B cell (primary cell): Measurements from ENCODE around the gene EPDR1. TPM values are rescaled to one million over a fixed set of nuclear protein-coding genes. Genes with fewer than 3 reads are reported as not detected.
A peak's percentile ranks its signal among the peaks of the same experiment; 100 is the strongest.

Experiments
- ATAC-seq: fragments of 200-7000 bp; cut with Tn5 transposase; one replicate; pipeline ENCODE4 v1.10.0; 2021; ENCODE audit warnings: low read depth, mild to moderate bottlenecking, moderate number of reproducible peaks, moderate library complexity
- CTCF ChIA-PET: fragments of 350-600 bp; sonication (Branson Sonifier 250); formaldehyde crosslinking; loops from one replicate; lab custom pipeline; 2021; ENCODE audit warnings: antibody characterized with exemption, inconsistent platforms; lab: Charles Lee
- POLR2A ChIA-PET: fragments of 350-600 bp; sonication (Branson Sonifier 250); formaldehyde crosslinking; loops from one replicate; lab custom pipeline; 2021; ENCODE audit warnings: antibody characterized with exemption; lab: Charles Lee
- DNase-seq: peaks from one replicate; pipeline ENCODE4 v3.0.0; 2013
- H2AFZ ChIP-seq: 2 replicates; pipeline ENCODE4 v1.6.1; 2012; ENCODE audit warnings: mild to moderate bottlenecking, low read depth, low read length; ENCODE audit not compliant: insufficient read depth, poor library complexity, severe bottlenecking
- H3K27ac ChIP-seq, 2 donors: 1 replicate in 1 of 2; 2 replicates in 1 of 2; pipeline ENCODE4 v1.5.1; 2012 to 2013; ENCODE audit warnings: low read length in 2 of 2, mild to moderate bottlenecking in 2 of 2, moderate library complexity in 1 of 2
- H3K27me3 ChIP-seq, 4 experiments: fragments of 200-600 bp in 1 of 4; sonication (generic) in 1 of 4; replicated peaks in 1 of 4; 1 replicate in 2 of 4; 2 replicates in 2 of 4; pipeline versions ENCODE4 v1.6.1 to v1.7.0; 2013 to 2016; ENCODE audit warnings: low read length in 3 of 4, mild to moderate bottlenecking in 2 of 4, mixed read lengths in 1 of 4, moderate library complexity in 1 of 4; ENCODE audit not compliant: insufficient read depth in 4 of 4, control insufficient read depth in 3 of 4; ENCODE audit errors: control extremely low read depth in 1 of 4
- H3K36me3 ChIP-seq, 2 experiments: replicated peaks in 1 of 2; 1 replicate in 1 of 2; 2 replicates in 1 of 2; pipeline versions ENCODE4 v1.6.1 to v1.7.1; 2013; ENCODE audit warnings: low read length in 1 of 2; ENCODE audit not compliant: insufficient read depth in 2 of 2, control insufficient read depth in 1 of 2; ENCODE audit errors: control extremely low read depth in 1 of 2, extremely low read depth in 1 of 2
- H3K4me1 ChIP-seq, 2 donors: fragments of 200-600 bp in 1 of 2; sonication (generic) in 1 of 2; 1 replicate in 1 of 2; 2 replicates in 1 of 2; pipeline versions ENCODE4 v1.5.1 to v1.6.1; 2013 to 2017; ENCODE audit warnings: low read length in 2 of 2; ENCODE audit not compliant: control insufficient read depth in 2 of 2, insufficient read depth in 2 of 2
- H3K4me2 ChIP-seq: replicated peaks from 2 replicates; pipeline ENCODE3; 2012; ENCODE audit warnings: mild to moderate bottlenecking, low read depth, low read length; ENCODE audit not compliant: poor library complexity, severe bottlenecking
- H3K4me3 ChIP-seq, 5 experiments: fragments of 200-600 bp in 1 of 5; sonication (generic) in 1 of 5; 1 replicate in 3 of 5; 2 replicates in 2 of 5; pipeline versions ENCODE4 v1.5.1 to v1.7.0; 2011 to 2016; ENCODE audit warnings: low read length in 4 of 5, mild to moderate bottlenecking in 4 of 5, low read depth in 2 of 5, control low read depth in 1 of 5, moderate library complexity in 1 of 5; ENCODE audit not compliant: insufficient read depth in 1 of 5; ENCODE audit errors: control extremely low read depth in 1 of 5, extremely low read depth in 1 of 5
- H3K79me2 ChIP-seq: fragments of 200-600 bp; sonication (generic); one replicate; pipeline ENCODE4 v1.6.0; 2016; ENCODE audit warnings: low read length; ENCODE audit not compliant: control insufficient read depth, insufficient read depth
- H3K9ac ChIP-seq: fragments of 200-600 bp; sonication (generic); 2 replicates; pipeline ENCODE4 v1.6.1; 2017; ENCODE audit warnings: mild to moderate bottlenecking, low read length, moderate library complexity
- H3K9me3 ChIP-seq, 3 donors: one replicate each; pipeline versions ENCODE4 v1.6.1 to v1.7.1; 2013; ENCODE audit warnings: low read length in 2 of 3; ENCODE audit not compliant: control insufficient read depth in 2 of 3, insufficient read depth in 1 of 3; ENCODE audit errors: control extremely low read depth in 1 of 3
- H4K20me1 ChIP-seq: 2 replicates; pipeline ENCODE4 v1.6.0; 2012; ENCODE audit warnings: mild to moderate bottlenecking, low read length; ENCODE audit not compliant: insufficient read depth, control insufficient read depth, poor library complexity, severe bottlenecking
- H3K27ac Mint-ChIP-seq: one replicate; pipeline ENCODE4 v1.8.0; 2021; ENCODE audit warnings: mixed read lengths
- H3K27me3 Mint-ChIP-seq: one replicate; pipeline ENCODE4 v1.8.0; 2021; ENCODE audit warnings: mixed read lengths
- H3K4me1 Mint-ChIP-seq: one replicate; pipeline ENCODE4 v1.8.0; 2021; ENCODE audit warnings: mixed read lengths
- H3K4me3 Mint-ChIP-seq: one replicate; pipeline ENCODE4 v1.8.0; 2021; ENCODE audit warnings: mixed read lengths
- H3K9me3 Mint-ChIP-seq: one replicate; pipeline ENCODE4 v1.8.0; 2022; ENCODE audit warnings: mixed read lengths; ENCODE audit not compliant: insufficient read depth
- EZH2 ChIP-seq: IDR thresholded peaks from 2 replicates; pipeline ENCODE4 v1.6.1; 2012; ENCODE audit warnings: borderline replicate concordance, low read depth, mild to moderate bottlenecking, moderate library complexity, low read length; ENCODE audit not compliant: insufficient read depth, poor library complexity, severe bottlenecking
- WGBS: methylation state at CpG from one replicate; pipeline ENCODE4 v1.1.5; 2013; ENCODE audit warnings: missing lambda C conversion rate; ENCODE audit not compliant: insufficient coverage; 5-methylcytosine and 5-hydroxymethylcytosine counted together
- intact Hi-C: fragments of 100-400 bp; cut with micrococcal nuclease; formaldehyde crosslinking; loops from one replicate; pipeline ENCODE4 v1.10.0; 2022
- polyA plus RNA-seq: library from polyadenylated mRNA; depleted of rRNA; stranded (reverse); fragments of >200 nt; gene quantifications from 2 replicates; pipeline ENCODE4 v1.2.3, GENCODE V29; 2012
- total RNA-seq, 2 donors: library from RNA; stranded (reverse); fragments of 120-200 nt in 1 of 2; gene quantifications; 1 replicate in 1 of 2; 2 replicates in 1 of 2; pipeline versions ENCODE4 v1.2.3 to v1.2.4, GENCODE V29; 2013 to 2022
- TF ChIP-seq, protein P1 (sequence below): fragments of 200-600 bp; IDR thresholded peaks from one replicate; pipeline ENCODE4 v1.8.0; 2022; ENCODE audit warnings: antibody characterized with exemption, mild to moderate bottlenecking

Gene EPDR1
- total and polyA plus RNA-seq, 2 donors (not counting 1 experiment from before 2014, with no cell fraction given): not detected

- peaks cover 16 to 17% of the 10 kb centered on the region in 2 donors for H3K4me1 ChIP-seq
- DNase-seq (no peak), ATAC-seq (no peak)
- no peak overlapping the region for H3K4me3 ChIP-seq
- H3K9me3 ChIP-seq: peaks cover 0 to 4% (median 0%) of the 10 kb centered on the region in 3 donors
- H3K4me2 ChIP-seq: no peak overlapping the region
- ChIA-PET CTCF (no interaction called here), POLR2A (no interaction called here)
- intact Hi-C loops: no loop called here
- no peak overlapping the region for H3K27ac ChIP-seq
- TF ChIP-seq, protein P1, sequence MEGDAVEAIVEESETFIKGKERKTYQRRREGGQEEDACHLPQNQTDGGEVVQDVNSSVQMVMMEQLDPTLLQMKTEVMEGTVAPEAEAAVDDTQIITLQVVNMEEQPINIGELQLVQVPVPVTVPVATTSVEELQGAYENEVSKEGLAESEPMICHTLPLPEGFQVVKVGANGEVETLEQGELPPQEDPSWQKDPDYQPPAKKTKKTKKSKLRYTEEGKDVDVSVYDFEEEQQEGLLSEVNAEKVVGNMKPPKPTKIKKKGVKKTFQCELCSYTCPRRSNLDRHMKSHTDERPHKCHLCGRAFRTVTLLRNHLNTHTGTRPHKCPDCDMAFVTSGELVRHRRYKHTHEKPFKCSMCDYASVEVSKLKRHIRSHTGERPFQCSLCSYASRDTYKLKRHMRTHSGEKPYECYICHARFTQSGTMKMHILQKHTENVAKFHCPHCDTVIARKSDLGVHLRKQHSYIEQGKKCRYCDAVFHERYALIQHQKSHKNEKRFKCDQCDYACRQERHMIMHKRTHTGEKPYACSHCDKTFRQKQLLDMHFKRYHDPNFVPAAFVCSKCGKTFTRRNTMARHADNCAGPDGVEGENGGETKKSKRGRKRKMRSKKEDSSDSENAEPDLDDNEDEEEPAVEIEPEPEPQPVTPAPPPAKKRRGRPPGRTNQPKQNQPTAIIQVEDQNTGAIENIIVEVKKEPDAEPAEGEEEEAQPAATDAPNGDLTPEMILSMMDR: no peak
- TF ChIP-seq EZH2: no peak
- Mint-ChIP-seq H3K4me1 (peaks cover 17% of the 10 kb centered on the region), H3K4me3 (no peak overlapping the region), H3K27me3 (peaks cover 40% of the 10 kb centered on the region), H3K27ac (no peak overlapping the region), H3K9me3 (no peaks in the 10 kb centered on the region)
- H3K36me3 ChIP-seq: no peaks in the 10 kb centered on the region
- H3K9ac ChIP-seq: no peak overlapping the region
- no CpG with 5 or more reads among the region's 2 CpGs for WGBS
- no peak overlapping the region for H2AFZ ChIP-seq
- no peaks in the 10 kb centered on the region for H3K79me2 ChIP-seq
- H4K20me1 ChIP-seq: no peaks in the 10 kb centered on the region
- peaks cover 0 to 16% (median 9%) of the 10 kb centered on the region in 4 experiments for H3K27me3 ChIP-seq
Observed at GRCh38 chr7:37912756-37913155, 7.7 kb upstream of the EPDR1 start.

DNA sequence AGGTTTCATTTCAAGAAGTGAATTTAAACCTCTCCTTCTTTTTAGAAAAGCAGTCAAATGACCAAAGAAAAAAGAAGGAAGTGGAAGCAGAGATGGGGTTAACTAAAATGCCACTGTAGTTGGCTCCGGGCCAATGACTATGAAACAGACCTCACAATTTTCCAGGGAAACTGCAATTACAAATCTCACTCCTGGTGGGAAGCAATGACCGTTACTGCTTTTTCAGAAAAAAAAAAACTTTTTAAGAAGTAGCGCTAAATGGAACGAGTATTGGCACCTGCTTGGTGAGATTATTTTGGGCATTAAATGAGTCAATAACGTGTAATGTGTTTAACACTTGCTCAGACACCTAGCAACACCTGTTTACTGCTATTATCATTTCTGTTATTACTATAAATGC, 5.0 kb upstream of the EPDR1 start:
- Histone ChIP-seq H3K4me3 (no peak overlapping the region), H4K20me1 (no peaks in the 10 kb centered on the region), H3K27me3 (peaks cover 0 to 26% (median 17%) of the 10 kb centered on the region in 4 experiments), H3K27ac (no peak overlapping the region), H3K4me2 (no peak overlapping the region), H3K9me3 (peaks cover 0 to 4% (median 0%) of the 10 kb centered on the region in 3 donors), H3K36me3 (no peaks in the 10 kb centered on the region), H3K4me1 (peaks cover 17 to 19% of the 10 kb centered on the region in 2 donors), H2AFZ (no peak overlapping the region), H3K9ac (no peak overlapping the region), H3K79me2 (no peaks in the 10 kb centered on the region)
- ATAC-seq (no peak), DNase-seq (no peak)
- intact Hi-C loops: no loop called here
- Mint-ChIP-seq H3K4me3 (peak overlapping the region; percentile 2), H3K9me3 (no peaks in the 10 kb centered on the region), H3K4me1 (peaks cover 20% of the 10 kb centered on the region), H3K27ac (no peak overlapping the region), H3K27me3 (peaks cover 65% of the 10 kb centered on the region)
- 0% methylated on average over 1 of the region's 5 CpGs for WGBS
- TF ChIP-seq EZH2: no peak
- TF ChIP-seq, protein P1: no peak
- ChIA-PET POLR2A (no interaction called here), CTCF (no interaction called here)
